Adipocyte (in vitro differentiated cells): Measurements from ENCODE around the gene UBTD2.
"Not testable (repeated sequence)": the region's sequence is repeated elsewhere in the genome, so short reads cannot be mapped to it uniquely, and the experiment has no call there.

ENCODE experiments used
- DNase-seq: peaks from one replicate; pipeline ENCODE4 v3.0.0-alpha.2; 2015; ENCODE audit warnings: low read depth
- H3K27me3 ChIP-seq: replicated peaks from 2 replicates; pipeline ENCODE4 v1.7.0; 2013; ENCODE audit warnings: mild to moderate bottlenecking, low read length, moderate library complexity; ENCODE audit not compliant: control insufficient read depth, insufficient read depth
- H3K36me3 ChIP-seq: 2 replicates; pipeline ENCODE4 v1.7.0; 2013; ENCODE audit warnings: low read length, mild to moderate bottlenecking, moderate library complexity; ENCODE audit not compliant: control insufficient read depth, insufficient read depth, severe bottlenecking
- H3K4me1 ChIP-seq: 2 replicates; pipeline ENCODE4 v1.7.0; 2013; ENCODE audit warnings: mild to moderate bottlenecking, low read length, moderate library complexity; ENCODE audit not compliant: control insufficient read depth, insufficient read depth
- H3K4me3 ChIP-seq: 2 replicates; pipeline ENCODE4 v1.7.0; 2013; ENCODE audit warnings: mild to moderate bottlenecking, low read length, moderate library complexity
- H3K9ac ChIP-seq: 2 replicates; pipeline ENCODE4 v1.7.0; 2013; ENCODE audit warnings: mild to moderate bottlenecking, low read length, moderate library complexity
- H3K9me3 ChIP-seq: 2 replicates; pipeline ENCODE4 v1.7.0; 2013; ENCODE audit warnings: mild to moderate bottlenecking, low read length, moderate library complexity; ENCODE audit not compliant: control insufficient read depth

The UBTD2 gene

GRCh38 chr5:172211676-172212075 lies 71.9 kb downstream of the UBTD2 start:
- no peak overlapping the region for H3K4me3 ChIP-seq
- H3K9ac ChIP-seq: no peak overlapping the region
- no peaks in the 10 kb centered on the region for H3K9me3 ChIP-seq
- H3K4me1 ChIP-seq: no peaks in the 10 kb centered on the region
- no peaks in the 10 kb centered on the region for H3K27me3 ChIP-seq
- peaks cover 25% of the 10 kb centered on the region for H3K36me3 ChIP-seq
- no peak for DNase-seq

- Histone ChIP-seq H3K9ac (no peak overlapping the region), H3K4me1 (no peaks in the 10 kb centered on the region), H3K4me3 (no peak overlapping the region), H3K9me3 (no peaks in the 10 kb centered on the region), H3K36me3 (peaks cover 25% of the 10 kb centered on the region), H3K27me3 (no peaks in the 10 kb centered on the region)
- DNase-seq: no peak
Observed at GRCh38 chr5:172209714-172210113, 73.8 kb downstream of the UBTD2 start.

DNA sequence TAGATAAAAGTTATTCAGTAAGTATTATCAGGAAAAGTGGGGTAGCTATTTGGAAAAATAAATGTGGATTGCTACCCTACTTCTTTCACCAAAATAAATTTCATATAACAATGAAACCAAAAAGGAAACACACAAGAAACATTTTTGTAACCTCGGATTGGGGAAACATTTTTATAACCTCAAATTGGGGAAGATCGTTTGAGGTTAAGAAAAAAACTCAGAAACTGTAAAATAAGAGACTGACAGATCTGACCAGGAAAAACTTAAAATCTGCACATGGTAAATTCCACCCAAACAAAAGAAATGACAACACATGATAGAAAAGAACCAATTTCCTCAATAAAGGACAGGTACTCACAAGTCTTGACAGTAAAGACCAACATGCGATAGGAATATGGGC lies 76.1 kb downstream of the UBTD2 start:
- H3K36me3 ChIP-seq: peaks cover 25% of the 10 kb centered on the region
- H3K27me3 ChIP-seq: no peaks in the 10 kb centered on the region
- no peak for DNase-seq
- no peak overlapping the region for H3K4me3 ChIP-seq
- no peaks in the 10 kb centered on the region for H3K4me1 ChIP-seq
- H3K9ac ChIP-seq: no peak overlapping the region
- no peaks in the 10 kb centered on the region for H3K9me3 ChIP-seq

- not testable (repeated sequence) for DNase-seq, H3K27me3 ChIP-seq, H3K4me3 ChIP-seq, H3K4me1 ChIP-seq, H3K9me3 ChIP-seq, H3K9ac ChIP-seq
- H3K36me3 ChIP-seq: peaks cover 12% of the 10 kb centered on the region
Observed at GRCh38 chr5:172205984-172206383, 77.6 kb downstream of the UBTD2 start.

DNA sequence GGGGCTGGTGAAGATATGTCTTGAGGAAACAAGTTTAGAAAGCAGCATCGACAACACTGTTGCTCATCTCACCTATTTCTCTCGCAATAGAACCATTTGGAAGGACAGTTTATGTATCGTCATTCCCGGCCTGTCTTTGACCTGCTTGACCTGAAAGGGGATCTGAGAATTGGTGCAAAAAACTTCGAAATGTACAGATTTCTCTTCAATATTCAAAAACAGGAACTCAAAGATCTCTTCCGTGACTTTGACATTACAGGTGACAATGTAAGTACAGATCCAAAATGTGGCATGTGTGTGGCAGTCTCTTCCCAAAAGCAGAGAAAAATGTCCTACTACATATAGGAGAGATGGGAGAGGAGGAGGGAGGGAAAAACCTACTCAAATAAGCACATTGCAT lies 83.1 kb downstream of the UBTD2 start:
- no peaks in the 10 kb centered on the region for H3K36me3 ChIP-seq
- no peak overlapping the region for H3K9ac ChIP-seq
- no peaks in the 10 kb centered on the region for H3K27me3 ChIP-seq
- DNase-seq: no peak
- peaks cover 2% of the 10 kb centered on the region for H3K9me3 ChIP-seq
- no peak overlapping the region for H3K4me3 ChIP-seq
- H3K4me1 ChIP-seq: no peaks in the 10 kb centered on the region

- Histone ChIP-seq H3K27me3 (no peaks in the 10 kb centered on the region), H3K4me3 (no peak overlapping the region), H3K4me1 (no peaks in the 10 kb centered on the region), H3K9me3 (peaks cover 2% of the 10 kb centered on the region), H3K9ac (no peak overlapping the region), H3K36me3 (no peaks in the 10 kb centered on the region)
- DNase-seq: no peak
Observed at GRCh38 chr5:172199446-172199845, 84.1 kb downstream of the UBTD2 start.

DNA sequence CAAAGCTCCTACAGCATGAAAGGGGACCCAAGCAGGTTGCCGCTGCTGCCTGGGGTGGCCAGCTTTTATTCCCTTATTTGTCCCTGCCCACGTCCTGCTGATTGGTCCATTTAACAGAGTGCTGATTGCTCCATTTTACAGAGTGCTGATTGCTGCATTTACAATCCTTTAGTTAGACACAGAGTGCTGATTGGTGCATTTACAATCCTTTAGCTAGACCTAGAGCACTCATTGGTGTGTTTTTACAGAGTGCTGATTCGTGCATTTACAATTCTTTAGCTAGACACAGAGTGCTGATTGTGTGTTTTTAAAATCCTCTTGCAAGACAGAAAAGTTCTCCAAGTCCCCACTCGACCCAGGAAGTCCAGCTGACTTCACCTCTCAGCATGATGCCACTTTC lies 85.8 kb downstream of the UBTD2 start:
- not testable (repeated sequence) for H3K36me3 ChIP-seq, H3K4me3 ChIP-seq, H3K9ac ChIP-seq, H3K27me3 ChIP-seq, DNase-seq, H3K4me1 ChIP-seq, H3K9me3 ChIP-seq

DNA sequence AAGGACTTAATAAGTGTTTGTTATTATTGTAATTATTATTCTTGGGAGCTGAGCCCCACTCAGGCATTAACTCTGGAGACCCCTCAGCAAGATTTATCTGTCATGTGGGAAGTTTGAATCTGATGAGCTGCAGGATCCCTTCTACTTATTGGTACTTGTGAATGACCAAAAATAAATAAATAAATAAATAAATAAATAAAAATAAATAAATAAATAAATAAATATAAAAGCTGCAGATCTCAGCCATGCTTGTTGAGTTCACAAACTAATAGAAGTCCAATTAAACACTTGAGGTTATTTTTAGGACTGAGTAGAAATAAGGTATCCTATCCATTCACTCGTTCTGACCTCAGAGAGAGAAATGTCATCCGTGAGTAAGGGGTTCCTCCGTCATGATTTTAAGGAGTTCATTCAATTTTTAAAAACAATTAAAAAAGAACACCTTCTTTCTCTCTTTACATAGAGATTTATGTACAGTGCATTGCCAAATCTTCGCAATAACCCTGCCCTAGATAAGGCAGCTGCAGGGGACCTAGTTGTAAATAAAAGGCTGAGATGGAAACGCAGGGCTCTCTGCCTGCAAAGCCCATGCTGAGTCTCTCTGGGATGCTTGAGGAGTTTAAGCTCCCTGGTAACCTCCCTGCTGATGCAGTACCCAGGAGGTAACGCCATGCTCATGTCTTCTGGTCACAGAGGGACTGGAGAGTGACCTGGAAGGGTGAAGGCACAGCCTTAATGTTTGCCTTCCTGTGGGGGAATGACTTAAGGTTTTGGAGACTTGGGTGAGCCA lies 88.4 kb downstream of the UBTD2 start:
- peaks cover 2% of the 10 kb centered on the region for H3K9me3 ChIP-seq
- H3K4me1 ChIP-seq: no peaks in the 10 kb centered on the region
- no peak overlapping the region for H3K9ac ChIP-seq
- H3K36me3 ChIP-seq: no peaks in the 10 kb centered on the region
- DNase-seq: no peak
- H3K4me3 ChIP-seq: no peak overlapping the region
- H3K27me3 ChIP-seq: no peaks in the 10 kb centered on the region

- Histone ChIP-seq H3K4me3 (no peak within 1 kb of the TSS), H3K9me3 (peaks cover 2% of the 10 kb centered on the region), H3K9ac (no peak within 1 kb of the TSS), H3K4me1 (no peaks in the 10 kb centered on the region), H3K27me3 (no peaks in the 10 kb centered on the region), H3K36me3 (no peaks in the 10 kb centered on the region)
- no peak for DNase-seq
Observed at GRCh38 chr5:172193872-172194271, 89.7 kb downstream of the UBTD2 start, which contains the start of gene EFCAB9. TSS of gene EFCAB9 (plus strand) at chr5:172194172. CDS start at chr5:172194173, 1 bp downstream.

DNA sequence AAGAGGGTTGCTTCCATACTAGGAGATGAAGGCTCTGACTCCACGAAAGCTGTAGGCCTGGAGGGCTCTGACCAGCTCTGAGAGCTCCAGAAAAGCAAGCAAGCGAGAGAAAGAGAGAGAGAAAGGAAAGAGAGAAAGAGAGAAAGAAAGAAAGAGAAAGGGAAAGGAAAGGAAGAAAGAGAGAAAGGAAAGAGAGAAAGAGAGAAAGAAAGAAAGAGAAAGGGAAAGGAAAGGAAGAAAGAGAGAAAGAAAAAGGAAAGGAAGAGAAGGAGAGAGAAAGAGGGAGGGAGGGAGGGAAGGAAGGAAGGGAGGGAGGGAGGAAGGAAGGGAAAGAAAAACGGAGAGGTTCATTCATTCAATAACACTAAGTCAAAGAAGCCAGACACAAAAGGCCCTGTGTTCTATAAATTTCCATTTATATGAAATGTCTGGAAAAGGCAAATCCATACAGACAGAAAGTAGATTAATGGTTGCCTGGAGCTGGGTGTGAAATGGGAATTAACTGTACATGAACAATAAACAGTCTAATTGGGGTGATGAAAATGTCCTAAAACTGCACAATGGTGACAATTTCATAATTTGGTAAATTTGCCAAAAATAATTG lies 93.8 kb downstream of the UBTD2 start:
- H3K4me3 ChIP-seq: no peak overlapping the region
- no peaks in the 10 kb centered on the region for H3K9me3 ChIP-seq
- peaks cover 20% of the 10 kb centered on the region for H3K4me1 ChIP-seq
- H3K36me3 ChIP-seq: peaks cover 4% of the 10 kb centered on the region
- no peaks in the 10 kb centered on the region for H3K27me3 ChIP-seq
- H3K9ac ChIP-seq: no peak overlapping the region
- no peak for DNase-seq

GRCh38 chr5:172188893-172189692 lies 94.5 kb downstream of the UBTD2 start:
- DNase-seq: no peak
- peak overlapping the region; percentile 92 for H3K4me3 ChIP-seq
- H3K9ac ChIP-seq: peak overlapping the region; percentile 93
- no peaks in the 10 kb centered on the region for H3K9me3 ChIP-seq
- peaks cover 20% of the 10 kb centered on the region for H3K4me1 ChIP-seq
- H3K36me3 ChIP-seq: peaks cover 6% of the 10 kb centered on the region
- no peaks in the 10 kb centered on the region for H3K27me3 ChIP-seq
